Measurements from ENCODE around the gene GNAZ.
A peak's percentile ranks its signal among the peaks of the same experiment; 100 is the strongest.
"Not testable (repeated sequence)": the region's sequence is repeated elsewhere in the genome, so short reads cannot be mapped to it uniquely, and the experiment has no call there.

Gene GNAZ

GRCh38 chr22:23070418-23071229, at the start of gene GNAZ:
Gene GNAZ, plus strand, starts transcription at chr22:23070519. Its CDS starts 25,177 bp downstream, at chr22:23095696.
- no peak for DNase-seq

DNA sequence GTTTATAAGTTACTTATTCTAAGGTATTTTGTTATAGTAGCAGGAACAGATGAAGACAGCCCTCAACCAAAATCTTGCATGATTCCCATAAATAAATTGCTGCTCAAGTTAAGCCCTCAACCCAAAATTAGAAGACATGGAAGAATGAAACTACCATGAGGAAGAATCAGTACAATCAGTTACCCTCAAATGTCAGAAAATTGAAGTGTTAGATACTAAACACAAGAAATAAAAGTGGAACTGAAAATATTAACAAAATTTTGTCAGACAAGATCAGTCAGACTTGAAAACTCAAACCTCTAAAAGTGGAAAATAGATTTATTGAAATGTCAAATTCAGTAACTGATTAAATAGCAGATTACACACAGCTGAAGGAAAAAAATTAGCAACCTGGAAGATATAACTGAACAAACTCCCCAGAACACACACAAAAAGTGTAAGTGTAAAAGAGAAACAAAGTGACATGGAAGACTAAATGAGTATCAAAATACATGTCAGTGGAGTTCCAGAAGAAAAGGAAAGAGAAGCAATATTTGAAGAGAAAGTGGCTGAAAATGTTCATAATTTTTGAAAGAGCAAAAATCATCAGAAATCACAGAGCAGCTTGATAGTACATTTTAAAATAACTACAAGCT, 49.5 kb upstream of the GNAZ start:
- DNase-seq: no peak

DNA sequence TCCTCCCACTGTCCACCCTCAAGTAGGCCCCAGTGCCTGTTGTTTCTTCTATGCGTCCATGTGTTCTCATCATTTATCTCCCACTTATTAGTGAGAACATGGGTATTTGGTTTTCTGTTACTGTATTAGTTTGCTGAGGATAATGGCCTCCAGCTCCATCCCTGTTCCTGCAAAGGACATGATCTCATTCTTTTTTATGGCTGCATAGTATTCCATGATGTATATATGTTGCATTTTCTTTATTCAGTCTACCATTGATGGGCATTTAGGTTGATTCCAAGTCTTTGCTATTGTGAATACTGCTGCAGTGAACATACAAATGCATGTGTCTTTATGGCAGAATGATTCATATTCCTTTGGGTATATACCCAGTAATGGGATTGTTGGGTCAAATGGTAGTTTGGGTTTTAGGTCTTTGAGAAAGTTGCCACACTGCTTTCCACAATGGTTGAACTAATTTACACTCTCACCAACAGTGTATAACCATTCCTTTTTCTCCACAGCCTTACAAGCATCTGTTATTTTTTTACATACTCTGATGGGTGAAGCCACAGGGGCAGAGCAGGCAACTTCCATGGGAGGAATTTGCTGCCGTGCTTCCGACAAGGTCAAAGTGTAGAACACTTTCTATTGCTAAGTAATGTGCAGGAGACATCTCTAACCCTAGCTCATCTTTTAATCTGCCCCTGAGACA, 48.5 kb upstream of the GNAZ start:
- DNase-seq: not testable (repeated sequence)

DNA sequence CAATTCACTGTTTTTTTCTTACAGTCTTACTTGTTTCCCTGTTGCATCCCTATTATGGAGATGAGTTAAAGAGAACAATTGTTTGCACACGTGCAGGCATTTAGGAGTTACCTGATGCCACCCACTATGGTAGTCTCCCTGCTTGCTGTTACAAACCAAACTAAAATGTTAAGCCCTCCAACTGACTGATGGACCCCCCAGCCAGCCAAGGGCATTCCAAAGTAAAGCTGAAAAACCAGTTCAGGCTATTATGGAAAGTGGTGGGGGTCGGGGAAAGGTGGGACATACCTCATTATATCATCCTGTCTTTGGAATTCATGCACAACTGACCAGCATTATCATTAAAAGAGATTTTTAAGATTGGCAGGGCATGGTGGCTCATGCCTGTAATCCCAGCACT, 47.0 kb upstream of the GNAZ start:
- DNase-seq: no peak

GRCh38 chr22:23026777-23027176, 43.5 kb upstream of the GNAZ start:
- no peak for DNase-seq

DNA sequence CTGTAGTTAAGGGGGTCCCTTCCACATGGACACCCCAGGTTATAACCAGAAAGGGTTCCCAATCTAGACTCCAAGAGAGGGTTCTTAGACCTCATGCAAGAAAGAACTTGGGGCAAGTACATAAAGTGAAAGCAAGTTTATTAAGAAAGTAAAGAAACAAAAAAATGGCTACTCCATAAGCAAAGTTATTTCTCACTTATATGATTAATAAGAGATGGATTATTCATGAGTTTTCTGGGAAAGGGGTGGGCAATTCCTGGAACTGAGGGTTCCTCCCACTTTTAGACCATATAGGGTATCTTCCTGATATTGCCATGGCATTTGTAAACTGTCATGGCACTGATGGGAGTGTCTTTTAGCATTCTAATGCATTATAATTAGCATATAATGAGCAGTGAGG, 42.5 kb upstream of the GNAZ start:
- not testable (repeated sequence) for DNase-seq

DNA sequence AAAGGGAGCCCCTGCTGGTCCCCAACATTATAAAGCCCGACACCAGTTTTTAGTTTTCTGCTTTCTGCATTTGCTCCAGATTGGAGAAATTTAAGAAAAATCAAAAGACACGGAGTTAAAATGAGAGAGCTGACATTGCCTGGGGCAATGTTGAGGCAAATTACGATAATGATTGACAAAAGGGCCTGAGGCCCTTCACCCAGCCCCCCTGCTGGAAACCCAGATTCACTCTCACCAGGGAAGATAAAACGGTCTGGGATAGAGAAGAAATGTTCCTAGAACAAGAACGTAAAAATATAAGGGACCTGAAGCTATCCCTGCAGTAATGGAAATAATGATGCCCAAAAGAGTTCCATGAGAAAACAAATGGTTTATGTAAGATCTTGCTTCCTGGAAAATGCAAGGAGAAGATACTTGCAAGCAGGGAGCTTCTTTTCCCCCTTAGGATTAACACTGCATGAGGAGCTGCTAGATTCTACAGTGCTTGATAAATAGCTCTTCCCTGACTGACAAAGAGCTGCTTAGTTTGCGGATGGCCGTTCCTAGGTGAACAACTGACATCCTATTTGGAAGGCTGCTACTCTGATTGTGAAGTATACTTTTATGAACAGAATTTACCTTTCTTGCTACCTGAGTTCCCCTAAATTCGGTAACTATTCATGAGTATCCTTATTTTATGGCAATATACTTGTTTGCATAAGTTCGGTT, 40.6 kb upstream of the GNAZ start:
- DNase-seq: no peak

DNA sequence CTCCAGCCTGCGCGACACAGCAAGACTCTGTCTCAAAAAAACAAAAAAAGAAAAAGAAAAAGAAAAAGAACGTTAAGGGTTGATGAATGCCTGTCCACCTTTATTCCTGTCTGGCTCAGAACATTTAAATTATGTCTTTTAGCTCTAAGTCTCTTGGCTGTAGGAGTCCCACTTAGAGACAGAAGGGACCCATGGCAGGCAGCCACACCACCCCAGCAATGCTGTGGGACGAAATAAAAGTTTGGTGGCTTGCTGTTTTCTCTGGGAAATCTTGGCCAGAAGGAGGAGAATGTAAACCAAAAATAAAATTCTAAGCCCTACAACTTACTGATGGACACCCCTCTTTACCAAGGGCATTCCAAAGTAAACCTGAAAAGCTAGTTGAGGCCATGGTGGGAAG, 38.9 kb upstream of the GNAZ start:
- no peak for DNase-seq

DNA sequence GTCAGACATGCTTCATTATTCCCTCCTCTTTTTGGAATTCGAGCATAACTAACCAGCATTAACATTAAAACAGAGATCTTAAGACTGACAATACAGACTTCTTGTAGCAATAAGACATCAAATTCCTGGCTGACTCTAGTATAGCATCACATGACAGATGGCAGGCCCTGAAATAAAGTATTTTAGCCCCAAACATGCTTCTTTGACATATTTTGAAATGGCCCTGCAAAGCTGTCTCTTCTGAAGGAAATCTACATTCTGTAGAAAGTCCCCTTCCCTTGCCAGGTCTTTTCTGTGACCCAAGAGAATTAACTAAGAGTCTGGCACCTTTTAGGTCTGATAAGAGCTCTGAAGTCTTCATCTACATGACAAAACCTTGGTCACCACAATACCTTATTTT, 38.5 kb upstream of the GNAZ start:
- DNase-seq: no peak

GRCh38 chr22:23032658-23033057, 37.7 kb upstream of the GNAZ start:
- DNase-seq: no peak

DNA sequence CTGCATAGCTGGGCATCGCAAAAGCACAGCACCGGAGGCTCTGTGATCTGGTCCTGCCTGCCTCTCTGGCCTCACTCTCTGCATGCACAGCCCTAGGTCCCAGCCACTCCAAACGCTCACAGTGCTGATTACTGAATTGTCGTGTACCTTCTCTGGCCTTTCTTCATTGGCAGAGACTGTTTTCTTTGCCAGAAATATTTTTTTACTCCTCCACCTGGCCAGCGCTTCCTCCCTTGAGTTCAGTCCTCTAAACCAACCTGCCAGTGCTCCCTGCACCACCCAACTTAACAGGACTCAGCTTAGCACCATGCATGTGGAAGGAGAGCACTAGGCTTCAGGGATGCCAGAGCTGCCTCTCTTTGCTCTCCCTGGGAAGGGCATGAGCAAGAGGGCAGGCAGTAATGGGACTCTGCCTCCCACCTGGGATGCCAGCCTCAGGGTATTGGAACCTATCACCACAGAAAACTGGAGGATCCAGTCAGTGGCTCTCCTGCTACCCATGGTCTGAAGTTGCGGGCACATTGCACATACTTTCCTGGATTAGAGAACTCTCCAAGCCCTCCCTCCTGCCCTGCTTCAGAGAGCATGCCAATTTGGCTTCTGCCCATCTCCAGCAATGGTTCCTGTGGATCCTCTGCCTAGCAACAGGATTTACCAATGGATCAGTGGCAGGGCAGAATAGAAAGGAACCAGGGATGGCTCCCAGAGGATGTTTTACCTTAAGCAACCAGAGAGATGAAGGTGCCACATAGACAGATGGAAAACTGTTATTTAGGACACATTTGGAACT, 37.0 kb upstream of the GNAZ start:
- no peak for DNase-seq

DNA sequence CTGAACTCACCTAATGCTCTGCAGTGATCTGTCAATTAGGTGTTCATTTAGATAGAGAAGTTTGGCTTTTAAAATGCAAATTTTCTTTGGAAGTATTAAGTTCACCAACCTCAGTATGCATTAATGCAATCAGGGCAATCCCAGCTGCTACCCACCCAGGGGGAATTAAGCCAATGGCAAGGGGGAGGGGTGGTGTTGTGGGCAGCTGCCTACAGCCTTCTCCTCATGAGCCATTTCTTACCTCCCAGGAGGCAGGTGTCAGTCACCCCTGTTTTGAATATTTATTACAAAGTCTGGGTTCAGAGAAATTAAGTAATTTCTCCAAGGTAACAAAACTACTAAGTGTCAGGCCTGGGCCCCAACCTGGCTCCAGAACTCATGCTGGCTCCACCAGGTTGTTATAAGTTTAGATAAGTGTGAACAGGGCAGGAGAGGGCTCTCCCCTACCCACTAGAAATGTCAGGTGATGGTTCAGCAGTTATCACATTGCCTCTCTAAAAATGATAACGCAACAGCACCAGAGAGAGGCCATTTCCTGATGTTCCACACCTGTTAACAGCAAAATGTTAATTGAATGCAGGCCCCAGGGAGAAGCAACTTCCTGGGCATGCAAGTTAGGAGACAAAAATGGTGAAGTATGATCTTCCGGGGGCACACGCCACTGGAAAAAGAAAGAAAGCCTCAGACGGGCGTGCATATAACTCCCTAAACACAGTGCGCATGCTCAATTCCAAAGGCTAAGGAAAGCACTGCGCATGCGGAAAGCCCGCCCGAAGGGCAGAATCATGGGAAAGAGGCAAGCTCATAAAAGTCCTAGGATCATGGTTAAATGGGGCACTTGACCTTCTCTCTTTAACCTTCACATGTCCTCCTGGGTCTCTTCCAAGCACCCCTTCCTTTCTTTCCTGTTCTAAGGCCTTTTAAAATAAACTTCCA, 35.4 kb upstream of the GNAZ start:
- no peak for DNase-seq

DNA sequence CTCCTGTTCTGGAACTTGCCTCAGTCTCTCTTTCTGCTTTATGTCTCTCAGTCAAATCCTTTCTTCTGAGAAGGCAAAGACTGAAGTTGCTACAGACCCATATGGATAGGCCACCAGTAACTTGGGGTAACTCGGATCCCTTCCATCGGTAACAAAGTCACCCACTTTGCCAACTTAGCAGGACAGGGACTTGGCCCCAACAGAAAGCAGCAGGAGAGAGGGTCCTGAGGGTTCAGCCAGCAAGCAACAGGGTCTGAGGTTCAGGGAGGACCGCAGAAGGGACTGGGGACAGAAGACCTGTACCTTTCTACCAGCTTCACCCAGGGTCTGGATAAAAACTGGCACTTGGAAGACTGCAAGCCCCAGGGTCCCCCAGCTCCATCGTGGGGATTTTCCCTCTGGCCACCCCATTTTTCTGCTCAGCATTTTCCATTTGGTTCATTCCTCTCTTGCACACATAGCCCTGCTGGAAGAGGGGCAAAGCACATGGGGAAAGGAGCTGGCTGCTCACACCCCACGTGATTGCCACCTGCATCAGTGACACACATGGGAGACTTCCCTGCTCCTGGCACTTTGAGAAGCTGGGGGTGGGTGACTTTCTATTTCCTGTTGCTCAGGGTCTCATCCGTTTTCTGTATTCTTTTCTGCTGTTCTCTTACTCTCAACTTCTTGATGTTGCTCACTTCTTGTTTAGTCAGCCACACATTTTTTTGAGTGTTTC, 34.6 kb upstream of the GNAZ start:
- DNase-seq: peak; percentile 11

DNA sequence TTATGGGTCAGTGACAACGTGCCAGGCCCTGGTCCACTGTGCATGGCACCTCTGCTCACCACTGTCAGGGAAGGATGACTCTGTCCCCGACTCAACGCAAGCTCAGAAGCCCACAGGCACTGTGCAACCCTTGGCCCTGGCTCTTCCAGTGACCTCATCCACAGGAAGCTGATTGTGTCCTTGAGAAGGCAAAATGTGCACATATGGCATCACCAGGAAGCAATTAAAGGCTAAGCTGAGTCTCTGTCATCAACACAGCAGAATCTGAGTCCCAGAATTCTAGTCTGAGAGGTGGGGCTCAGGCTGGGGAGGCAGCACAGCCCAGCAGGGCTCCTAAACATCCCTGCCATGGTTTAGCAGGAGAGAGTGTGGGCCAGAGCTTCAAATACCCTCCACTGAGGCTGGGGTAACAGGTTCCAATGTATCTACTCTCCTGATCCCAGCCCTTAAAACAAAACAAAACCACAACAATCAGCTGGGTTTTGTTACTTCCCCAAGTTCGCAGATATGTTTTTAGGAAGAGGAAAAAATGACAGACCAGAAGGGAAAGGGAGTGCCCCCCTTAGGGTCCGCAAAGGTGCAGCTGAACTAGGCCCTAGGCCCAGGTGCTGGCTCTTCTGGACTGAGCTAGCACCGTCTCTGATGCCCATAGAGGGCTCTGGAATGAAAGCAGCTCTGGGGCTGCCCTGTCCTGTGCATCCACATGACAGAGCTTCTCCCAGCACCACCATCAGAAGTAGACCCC, 33.5 kb upstream of the GNAZ start:
- no peak for DNase-seq

GRCh38 chr22:23037429-23038333, 32.6 kb upstream of the GNAZ start:
- no peak for DNase-seq

DNA sequence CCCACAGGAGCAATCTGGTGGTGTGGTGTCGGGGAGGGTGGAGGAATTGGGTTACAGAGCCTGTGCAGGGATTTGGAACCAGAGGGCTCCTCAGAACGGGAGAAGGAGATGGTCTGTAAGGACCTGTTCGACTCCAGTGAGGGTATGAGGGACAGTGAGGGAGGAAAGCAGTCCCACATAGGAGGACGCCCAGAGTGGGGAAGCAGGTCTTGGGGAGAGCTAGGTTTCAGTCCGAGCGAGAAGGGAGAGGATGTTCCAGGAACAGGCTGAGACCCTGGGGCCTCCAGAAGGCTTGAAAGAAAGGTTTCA, 32.0 kb upstream of the GNAZ start:
- no peak for DNase-seq

DNA sequence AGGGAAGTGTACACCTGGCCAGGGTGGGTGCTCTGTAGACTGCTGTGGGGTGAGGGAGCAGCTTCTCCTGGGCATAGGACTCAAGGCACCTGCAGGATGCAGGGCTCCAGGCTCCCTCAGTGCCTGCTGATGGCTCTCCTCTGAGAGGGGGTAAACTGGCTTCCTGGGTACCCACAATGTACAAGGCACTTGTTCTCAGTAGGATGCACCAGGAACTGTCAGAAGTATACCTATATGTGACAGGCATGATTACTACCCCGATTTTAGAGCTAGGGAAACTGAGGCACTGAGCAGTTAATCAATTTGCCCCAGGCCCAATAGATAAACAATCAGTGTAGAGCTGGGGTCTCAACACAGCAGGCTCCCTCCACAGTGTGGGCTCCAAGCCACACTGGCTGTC, 31.4 kb upstream of the GNAZ start:
- DNase-seq: no peak

GRCh38 chr22:23042179-23042578, 28.1 kb upstream of the GNAZ start:
- DNase-seq: no peak

- no peak for DNase-seq
These were observed 25.7 kb upstream of the GNAZ start for GRCh38 chr22:23044570-23044969.

All from activated CD4-positive, alpha-beta T cell treated with anti-CD3 and anti-CD28 coated beads, Interleukin-10, Interleukin-2, amounts not matched to agents 100 ng/mL and 50 ng/mL, durations not matched to agents 16 hours and 8 hours (primary cell).